Renal pelvis (tissue), 4 donors: ENCODE measurements around the gene DOK4. TPM values are rescaled to one million over a fixed set of nuclear protein-coding genes. Genes with fewer than 3 reads are reported as not detected.
"Not testable (repeated sequence)": the region's sequence is repeated elsewhere in the genome, so short reads cannot be mapped to it uniquely, and the experiment has no call there.

Experiments
- DNase-seq: peaks from one replicate; pipeline ENCODE4 v3.0.0-alpha.2; 2013
- polyA plus RNA-seq, 3 donors: library from polyadenylated mRNA; unstranded; fragments of 120-200 nt; gene quantifications; one replicate each; pipeline ENCODE4 v1.2.1, GENCODE V29; 2013; ENCODE audit not compliant: insufficient read length in 3 of 3

Gene DOK4
- polyA plus RNA-seq, 3 donors, result 34.3 to 36.8 (median 35.0) TPM

DNA sequence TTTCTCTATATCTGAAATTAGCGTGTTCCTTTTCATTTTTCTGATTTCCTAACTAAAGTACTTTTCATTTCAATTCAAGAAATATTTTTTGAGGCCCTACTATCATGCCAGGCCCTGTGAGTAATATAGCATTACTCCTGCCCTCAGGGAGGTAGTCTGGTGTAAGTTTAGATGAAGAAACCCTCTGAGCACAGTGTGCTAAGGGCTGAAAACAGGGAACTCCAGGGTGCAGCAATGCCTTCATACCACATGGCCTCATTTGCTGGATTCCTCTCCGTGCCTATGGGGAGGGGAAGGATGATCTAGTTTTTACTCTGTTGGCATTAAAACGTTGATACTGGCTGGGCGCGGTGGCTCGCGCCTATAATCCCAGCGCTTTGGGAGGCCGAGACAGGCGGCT lies 34.3 kb downstream of the DOK4 start:
- DNase-seq, result no peak

DNA sequence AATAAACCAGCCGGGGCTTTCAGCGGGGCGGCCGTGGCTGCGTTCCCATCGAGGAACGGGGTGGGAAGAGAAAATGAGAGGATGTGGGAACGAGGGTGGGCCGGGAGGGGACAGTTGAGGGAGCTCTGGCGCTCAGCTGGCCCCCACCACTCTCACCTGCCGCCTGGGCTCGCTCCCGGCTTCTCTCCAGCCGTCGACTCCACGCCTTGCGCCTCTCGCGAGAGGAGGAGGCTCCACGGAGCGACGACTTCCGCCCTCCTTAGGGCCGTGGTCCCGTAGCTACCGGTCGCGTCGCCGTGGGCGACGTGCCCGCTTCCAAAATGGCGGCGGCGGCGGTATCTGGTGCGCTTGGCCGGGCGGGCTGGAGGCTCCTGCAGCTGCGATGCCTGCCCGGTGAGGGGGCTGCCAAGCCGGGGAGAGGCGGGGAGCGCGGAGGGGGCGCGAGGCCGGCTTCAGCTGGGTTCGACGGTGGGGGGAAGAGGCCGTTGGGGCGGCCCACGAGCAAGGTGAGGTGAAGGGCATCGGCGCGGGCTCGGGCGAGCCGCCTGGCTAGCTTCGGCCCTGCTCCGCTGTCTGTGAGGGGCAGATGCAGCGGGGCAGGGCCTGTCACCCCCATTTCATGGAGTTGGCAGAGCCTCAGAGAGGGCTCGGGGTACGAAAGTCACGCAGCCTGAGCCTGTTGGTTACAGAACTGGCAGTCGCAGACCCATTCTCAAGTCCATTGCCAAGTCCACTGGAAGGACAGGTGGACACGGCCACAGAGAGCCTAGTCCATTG lies 38.9 kb downstream of the DOK4 start, which contains the start of the genes CIAPIN1 and COQ9:
CIAPIN1 (minus strand) TSS at position 200 of the 777 bp plus-strand sequence. CDS start 6,457 bp downstream, outside the sequence.
COQ9 (plus strand) TSS at position 294 of the 777 bp plus-strand sequence; CDS start at position 321, 27 bp downstream.
- peak; percentile 94 for DNase-seq

DNA sequence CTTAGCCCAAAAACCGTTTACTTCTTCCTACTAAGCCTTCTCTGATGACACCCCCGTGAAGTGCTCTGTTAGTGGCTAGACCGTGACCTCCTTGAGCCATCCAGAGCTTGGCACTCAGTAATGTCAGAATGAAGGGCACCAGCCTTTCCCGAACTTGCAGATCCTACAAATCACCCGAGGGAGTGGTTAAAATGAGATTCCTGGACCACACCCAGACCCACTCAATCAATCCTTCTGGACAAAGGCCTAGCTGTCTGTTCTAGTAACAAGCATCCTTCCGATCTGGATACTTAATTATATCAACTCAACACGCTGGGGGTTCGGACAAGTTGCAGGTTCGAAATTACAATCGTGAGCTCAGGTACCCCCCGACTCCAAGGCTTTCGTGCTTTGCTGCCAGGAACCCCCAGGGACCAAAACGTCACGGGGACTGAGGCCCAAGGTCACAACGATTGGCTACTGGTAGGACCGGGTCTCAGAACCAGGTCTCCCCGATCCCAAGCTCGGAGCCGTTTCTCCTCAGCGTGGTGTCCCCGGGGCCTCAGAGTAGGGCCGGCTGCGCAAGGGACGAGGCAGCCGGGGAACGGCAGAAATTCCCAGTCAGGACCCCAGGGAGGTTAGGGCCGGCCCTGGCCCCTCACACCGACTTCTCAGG lies 39.6 kb downstream of the DOK4 start:
- no peak for DNase-seq

DNA sequence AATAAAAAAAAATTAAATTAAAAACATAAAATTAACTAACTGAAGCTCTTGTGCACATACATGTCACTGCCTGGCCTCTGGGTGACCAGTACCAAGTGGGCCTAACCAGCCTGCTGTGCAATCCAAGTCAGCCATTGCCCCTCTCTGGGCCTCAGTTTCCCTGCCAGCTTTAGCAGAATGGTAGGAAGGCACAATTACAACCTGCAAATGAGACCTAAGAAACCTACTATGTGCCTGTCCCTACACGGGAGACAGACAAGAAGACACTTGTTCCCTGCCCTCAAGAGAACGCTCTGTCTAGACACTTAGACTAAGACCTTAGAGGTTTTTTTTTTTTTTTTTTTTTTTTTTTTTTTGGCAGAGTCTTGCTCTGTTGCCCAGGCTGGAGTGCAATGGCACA lies 40.8 kb downstream of the DOK4 start:
- no peak for DNase-seq

DNA sequence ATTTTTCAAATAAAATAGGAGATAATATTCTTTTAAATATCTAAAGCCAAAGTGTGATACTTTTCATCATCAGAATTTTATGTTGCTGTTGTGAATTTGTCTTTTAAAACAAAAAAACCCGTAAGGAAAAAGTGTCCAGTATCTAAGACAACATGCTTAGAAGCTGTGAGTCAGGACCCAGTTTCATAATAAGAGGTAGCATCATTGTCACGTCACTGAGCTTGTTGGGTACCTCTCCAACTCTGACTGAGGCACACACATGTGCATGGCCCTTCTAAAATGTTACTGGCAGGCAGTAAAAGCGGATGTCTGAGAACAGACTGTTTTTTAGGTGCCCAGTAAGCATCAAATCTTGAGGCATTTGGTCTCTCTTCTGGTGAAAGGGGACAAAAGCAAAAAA lies 41.6 kb downstream of the DOK4 start:
- no peak for DNase-seq

DNA sequence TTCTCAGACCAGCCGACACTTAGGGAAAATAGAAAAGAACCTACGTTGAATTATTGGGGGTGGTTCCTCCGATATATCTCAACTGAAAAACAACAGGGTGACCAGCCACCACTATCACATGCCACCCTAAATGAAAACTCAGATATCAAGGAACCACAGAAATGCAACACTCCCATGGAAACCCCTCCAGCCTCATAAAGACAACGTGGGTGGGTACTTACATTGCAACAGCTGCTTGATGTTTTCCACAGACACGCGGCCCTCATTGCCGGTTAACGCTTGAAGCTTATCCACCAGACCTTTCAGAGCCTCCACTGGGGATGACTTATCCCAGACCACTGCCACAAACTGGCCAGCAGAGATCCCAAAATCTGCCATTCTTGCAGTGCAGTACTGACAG lies 45.7 kb downstream of the DOK4 start:
- DNase-seq, result not testable (repeated sequence)

DNA sequence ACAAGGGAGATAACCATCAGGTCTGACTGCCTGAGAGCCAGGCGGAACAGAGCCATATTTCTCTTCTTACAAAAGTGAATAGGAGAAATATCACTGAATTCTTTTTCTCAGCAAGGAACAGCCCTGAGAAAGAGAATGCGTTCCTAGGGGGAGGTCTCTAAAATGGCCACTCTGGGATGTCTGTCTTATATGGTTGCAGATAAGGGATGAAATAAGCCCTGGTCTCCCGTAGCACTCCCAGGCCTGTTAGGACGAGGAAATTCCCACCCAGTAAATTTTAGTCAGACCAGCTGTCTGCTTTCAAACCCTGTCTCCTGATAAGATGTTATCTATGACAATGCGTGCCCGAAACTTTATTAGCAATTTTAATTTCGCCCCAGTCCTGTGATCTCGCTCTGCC lies 46.3 kb downstream of the DOK4 start:
- DNase-seq, result not testable (repeated sequence)

DNA sequence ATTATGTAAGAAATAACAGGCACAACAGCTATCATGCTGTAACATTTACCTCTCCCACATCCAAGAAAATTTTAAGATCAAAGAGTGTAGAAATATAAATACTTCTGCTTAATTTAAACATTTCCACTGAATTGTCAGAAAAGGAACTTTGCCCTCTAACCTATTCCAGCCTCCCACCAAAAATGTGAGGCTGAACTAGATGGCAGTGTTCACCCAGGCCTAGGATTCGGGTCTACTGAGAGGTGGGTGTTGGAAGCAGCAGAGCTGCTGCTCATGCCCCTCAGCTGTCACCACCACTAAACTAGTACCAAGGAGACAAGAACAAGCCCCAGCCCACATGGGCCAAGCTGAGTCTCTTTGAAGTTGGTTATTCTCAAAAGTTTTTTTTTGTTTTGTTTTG lies 50.5 kb downstream of the DOK4 start:
- DNase-seq, result no peak

DNA sequence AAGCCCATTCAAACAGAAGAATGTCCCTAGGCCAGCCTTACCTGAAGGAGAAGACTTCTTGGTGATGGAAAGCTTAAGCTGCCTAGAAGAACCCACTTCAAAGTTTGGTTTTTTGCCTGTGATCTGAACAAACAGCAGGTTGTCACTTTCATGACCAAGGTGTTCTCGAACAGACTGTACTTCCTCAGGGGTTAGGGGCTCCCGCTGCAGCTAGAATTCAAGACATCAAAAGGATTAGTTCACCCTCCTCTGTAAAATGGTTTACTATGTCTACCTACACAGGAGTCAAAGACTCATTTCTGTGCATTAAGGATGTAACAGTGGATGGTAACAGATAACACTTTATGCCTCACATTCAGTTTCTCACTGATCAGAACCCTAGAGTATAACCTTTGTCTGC lies 52.3 kb downstream of the DOK4 start:
- DNase-seq, result no peak

DNA sequence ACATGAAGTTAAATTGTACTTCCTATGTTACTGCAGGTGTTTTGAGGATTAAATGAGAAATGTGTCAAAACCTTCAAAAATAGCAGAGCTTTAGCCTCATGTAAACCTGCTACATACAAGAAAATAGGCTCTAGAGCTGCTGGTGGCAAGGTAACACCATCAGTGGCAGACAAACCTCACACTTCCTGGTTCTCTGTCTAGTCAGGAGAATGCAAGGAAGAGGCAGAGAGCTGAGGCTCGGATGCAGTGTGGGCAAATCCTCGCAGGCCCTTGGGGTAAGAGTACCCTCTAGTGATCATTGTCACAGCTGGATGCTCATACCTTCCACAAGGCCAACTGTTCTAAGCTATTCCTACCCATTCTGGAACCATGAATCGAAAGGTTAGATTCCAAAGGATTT lies 53.3 kb downstream of the DOK4 start:
- no peak for DNase-seq

DNA sequence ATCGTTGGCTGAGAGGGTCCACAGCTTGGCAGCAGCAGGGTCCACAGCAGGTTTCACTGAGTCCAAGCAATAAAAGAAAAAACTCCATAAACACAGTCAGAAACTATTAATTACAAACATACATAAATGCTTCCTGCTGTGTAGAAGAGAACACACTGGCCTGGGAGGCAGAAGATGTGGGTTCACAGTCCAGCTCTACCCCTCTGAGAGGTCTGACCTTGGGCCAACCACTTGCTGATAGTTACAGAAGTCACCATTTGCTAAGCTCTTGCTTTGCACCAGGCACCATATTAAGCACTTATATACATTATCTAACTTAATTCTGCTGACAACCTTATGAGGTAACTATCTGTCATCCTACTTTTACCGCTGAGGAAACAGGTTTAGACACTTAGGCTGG lies 53.8 kb downstream of the DOK4 start:
- no peak for DNase-seq

DNA sequence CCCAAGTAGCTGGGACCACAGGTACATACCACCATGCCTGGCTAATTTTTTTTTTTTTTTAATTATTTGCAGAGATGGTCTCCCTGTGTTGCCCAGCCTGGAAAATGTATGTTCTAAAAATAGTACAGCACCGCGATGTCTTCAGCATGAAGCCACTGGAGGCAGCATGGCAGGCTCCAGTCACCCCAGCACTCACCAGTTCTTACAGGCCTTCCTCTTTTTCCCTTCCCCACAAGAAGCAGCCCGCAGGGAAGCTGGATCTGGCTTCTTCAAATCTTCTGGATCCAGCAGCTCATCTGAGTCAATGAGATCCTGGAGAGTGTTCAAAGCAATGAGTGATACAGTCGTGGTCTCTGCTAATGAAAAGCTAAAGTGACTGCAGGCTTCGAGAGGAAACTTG lies 55.3 kb downstream of the DOK4 start:
- DNase-seq, result no peak

DNA sequence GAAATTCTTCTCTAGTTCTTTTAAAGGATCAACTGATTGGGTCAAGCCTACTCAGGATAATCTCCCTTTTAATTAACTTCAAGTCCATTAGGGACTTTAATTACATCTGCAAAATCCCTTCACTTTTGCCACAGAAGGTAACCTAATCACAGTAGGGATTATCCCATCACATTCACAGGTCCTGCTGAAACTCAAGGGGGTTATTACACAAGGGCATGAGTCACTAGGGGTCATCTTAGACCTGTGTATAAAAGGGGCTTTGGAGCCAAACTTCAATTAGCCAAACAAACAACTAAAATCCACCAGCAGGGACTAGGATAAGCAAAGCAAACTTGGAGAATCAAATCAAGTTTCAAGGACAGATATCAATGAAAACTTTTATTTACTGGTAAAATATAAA lies 58.5 kb downstream of the DOK4 start:
- no peak for DNase-seq

DNA sequence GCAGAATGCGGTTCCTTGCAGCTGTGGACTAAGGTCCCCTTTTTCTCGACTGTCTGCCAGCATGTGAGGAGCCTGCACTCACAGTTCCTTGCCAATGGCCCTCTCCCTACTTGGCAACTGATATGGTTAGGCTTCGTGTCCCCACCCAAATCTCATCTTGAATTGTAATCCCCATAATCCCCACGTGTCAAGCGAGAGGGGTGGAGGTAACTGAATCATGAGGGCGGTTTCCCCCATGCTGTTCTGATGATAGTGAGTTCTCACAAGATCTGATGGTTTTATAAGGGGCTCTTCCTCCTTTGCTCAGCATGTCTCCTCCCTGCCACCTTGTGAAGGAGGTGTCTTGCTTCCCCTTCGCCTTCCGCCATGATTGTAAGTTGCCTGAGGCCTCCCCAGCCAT lies 59.0 kb downstream of the DOK4 start:
- DNase-seq, result no peak

DNA sequence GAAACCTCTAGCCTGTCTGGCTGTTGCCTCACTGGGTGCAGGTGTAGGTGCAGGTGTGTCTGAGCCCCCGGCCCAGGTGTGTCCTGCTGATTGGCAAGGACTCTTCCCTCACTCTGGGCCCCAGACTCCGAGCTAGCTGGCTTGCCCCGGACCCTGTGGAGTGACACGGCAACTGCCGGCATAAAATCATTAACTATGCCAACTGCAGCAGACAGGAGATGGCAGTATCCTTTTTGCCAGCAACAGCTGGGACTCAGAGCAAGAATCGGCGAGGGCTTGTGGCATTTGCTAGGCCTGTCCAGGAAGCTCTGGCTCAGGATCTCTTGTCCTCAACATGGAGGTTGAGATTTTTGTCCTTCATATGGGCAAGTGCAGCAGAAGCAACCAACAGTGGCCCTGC lies 59.9 kb downstream of the DOK4 start:
- DNase-seq, result no peak

DNA sequence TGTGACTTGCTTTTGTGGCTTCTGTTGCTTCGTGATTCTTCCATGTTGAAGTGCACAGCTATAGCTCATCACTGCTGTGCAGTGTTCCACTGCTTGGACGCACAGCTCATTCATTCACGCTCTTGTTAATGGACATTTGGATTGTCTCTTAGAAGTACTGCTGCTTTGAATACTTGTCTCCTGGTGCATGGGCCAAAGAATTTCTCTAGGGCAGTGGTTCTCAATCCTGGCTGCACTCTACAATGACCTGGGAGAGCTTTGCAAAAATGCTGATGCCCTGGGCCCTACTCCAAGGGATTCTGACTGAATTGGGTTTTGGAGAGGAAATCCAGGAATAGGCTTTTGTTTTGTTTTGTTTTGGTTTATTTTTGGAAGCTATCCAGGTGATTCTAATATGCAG lies 61.7 kb downstream of the DOK4 start:
- no peak for DNase-seq

DNA sequence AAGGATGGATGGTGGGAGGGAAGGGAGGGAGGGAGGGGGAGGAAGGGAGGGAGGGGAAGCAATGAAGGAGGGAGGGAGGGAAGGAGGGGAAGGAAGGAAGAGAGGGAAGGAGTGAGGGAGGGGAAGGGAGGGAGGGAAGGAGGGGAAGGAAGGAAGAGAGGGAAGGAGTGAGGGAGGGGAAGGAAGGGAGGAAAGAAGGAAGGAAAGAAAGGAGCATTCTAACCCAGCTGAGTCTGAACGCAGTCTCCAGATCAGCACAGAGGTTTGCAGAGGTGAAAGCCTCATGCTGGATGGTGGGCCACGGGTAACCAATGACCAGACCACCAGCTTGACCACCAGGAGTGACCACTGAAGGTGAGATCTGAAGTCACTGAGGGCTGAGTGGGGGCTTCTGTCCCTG lies 63.1 kb downstream of the DOK4 start:
- no peak for DNase-seq

DNA sequence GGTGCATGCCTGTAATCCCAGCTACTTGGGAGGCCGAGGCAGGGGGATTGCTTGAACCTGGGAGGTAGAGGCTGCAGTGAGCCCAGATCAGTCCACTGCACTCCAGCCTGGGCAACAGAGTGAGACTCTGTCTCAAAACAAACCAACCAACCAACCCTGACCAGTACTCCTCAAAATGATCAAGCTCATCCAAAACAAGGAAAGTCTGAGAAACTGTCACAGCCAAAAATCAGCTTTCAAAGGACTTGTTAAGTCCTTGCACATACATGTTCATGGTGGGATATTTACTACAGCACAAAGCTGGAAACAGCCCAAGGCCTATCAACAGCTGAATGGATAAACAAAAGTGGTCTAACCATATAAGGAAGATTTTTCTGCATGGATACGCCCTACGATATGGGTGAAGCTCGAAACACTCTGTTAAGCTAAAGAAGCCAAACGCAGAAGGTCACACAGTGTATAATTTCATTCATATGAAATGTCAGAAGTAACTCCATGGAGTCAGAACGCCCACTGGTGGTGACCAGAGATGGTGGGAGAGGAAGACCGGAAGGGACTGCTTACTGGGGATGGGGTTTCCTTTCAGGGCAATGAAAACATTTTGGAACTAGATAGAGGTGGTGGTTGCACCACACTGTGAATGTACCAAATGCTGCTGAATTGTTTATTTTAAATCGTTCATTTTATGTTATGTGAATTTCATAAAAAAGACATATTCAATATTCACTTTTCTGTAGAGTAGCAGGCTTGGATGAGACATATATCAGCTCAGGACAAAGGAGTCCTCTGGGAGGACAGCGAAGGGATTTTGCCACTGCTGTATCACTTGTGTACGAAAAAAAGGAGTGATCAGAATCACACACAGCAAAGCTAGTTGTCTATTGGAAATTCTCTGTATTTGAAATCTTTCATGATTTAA lies 64.0 kb downstream of the DOK4 start:
- peak; percentile 74 for DNase-seq
